SJSA1 (cell line): ENCODE data around the gene CCDC32. TPM values are rescaled to one million over a fixed set of nuclear protein-coding genes. Genes with fewer than 3 reads are reported as not detected.

ENCODE experiments used
- DNase-seq, 2 experiments: peaks; one replicate each; pipeline ENCODE4 v3.0.0-alpha.2; 2015 to 2020; ENCODE audit warnings: low spot score in 2 of 2, low read depth in 1 of 2
- H3K27ac ChIP-seq: fragments of 250-450 bp; sonication (Bioruptor Pico); 2 replicates; pipeline ENCODE4 v1.5.1; 2020; ENCODE audit warnings: mild to moderate bottlenecking, moderate library complexity
- H3K27me3 ChIP-seq: fragments of 250-450 bp; sonication (Bioruptor Pico); replicated peaks from 2 replicates; pipeline ENCODE4 v1.5.1; 2020; ENCODE audit warnings: mild to moderate bottlenecking, moderate library complexity
- H3K36me3 ChIP-seq: fragments of 250-450 bp; sonication (Bioruptor Pico); 2 replicates; pipeline ENCODE4 v1.5.1; 2020; ENCODE audit warnings: mild to moderate bottlenecking
- H3K4me1 ChIP-seq: fragments of 250-450 bp; sonication (Bioruptor Pico); replicated peaks from 2 replicates; pipeline ENCODE4 v1.6.1; 2021; ENCODE audit warnings: mild to moderate bottlenecking
- H3K4me3 ChIP-seq: fragments of 250-450 bp; sonication (Bioruptor Pico); 2 replicates; pipeline ENCODE4 v1.5.1; 2020; ENCODE audit warnings: mild to moderate bottlenecking
- H3K9me3 ChIP-seq: fragments of 250-450 bp; sonication (Bioruptor Pico); replicated peaks from 2 replicates; pipeline ENCODE4 v1.5.1; 2020; ENCODE audit warnings: mild to moderate bottlenecking
- total RNA-seq: library from RNA; depleted of rRNA; stranded (reverse); fragments of >200 nt; shearing (Covaris generic); gene quantifications from 2 replicates; pipeline ENCODE4 v1.2.3, GENCODE V29; 2014; rRNA removed

CCDC32 gene
- total RNA-seq, 1 experiment from 2014 or later: 24.4 TPM

GRCh38 chr15:40523611-40524010 lies 41.2 kb downstream of the CCDC32 start:
- Histone ChIP-seq H3K9me3 (no peaks in the 10 kb centered on the region), H3K27ac (no peak overlapping the region), H3K36me3 (no peaks in the 10 kb centered on the region), H3K4me1 (no peaks in the 10 kb centered on the region), H3K27me3 (no peaks in the 10 kb centered on the region), H3K4me3 (no peak overlapping the region)
- DNase-seq: no peak

- DNase-seq: no peak
- Histone ChIP-seq H3K36me3 (no peaks in the 10 kb centered on the region), H3K9me3 (no peaks in the 10 kb centered on the region; the same call in 1 of the 2 replicates), H3K4me3 (no peak overlapping the region), H3K27ac (no peak overlapping the region), H3K27me3 (0 out of 2 replicates have a peak, but pooled peaks cover 2% of the 10 kb centered on the region), H3K4me1 (peaks cover 7% of the 10 kb centered on the region)
Observed at GRCh38 chr15:40516322-40516721, 48.5 kb downstream of the CCDC32 start.

DNA sequence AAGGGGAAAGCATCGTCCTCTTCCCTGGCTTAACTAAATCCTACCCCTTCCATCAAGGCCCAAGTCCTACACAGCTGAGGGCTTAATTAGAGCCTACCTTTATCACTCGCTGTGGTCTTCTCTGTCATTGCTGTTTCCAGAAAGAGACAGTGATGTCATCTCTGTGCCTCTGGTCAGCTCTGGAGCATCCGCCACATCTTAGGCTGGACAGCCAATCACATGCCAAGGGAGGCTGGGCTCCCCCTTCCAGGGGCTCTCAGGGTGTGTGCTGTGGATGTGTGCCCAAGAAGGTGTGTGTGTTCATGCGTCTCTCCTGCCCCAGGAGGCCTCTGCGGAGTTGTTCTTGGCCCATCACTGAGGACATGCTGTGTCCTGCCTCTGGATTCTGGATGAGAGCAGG lies 51.2 kb downstream of the CCDC32 start:
- Histone ChIP-seq H3K9me3 (no peaks in the 10 kb centered on the region; the same call in 1 of the 2 replicates), H3K4me1 (peaks cover 9% of the 10 kb centered on the region), H3K4me3 (no peak overlapping the region), H3K36me3 (no peaks in the 10 kb centered on the region), H3K27ac (no peak overlapping the region), H3K27me3 (peaks cover 6% of the 10 kb centered on the region; the same call in 1 of the 2 replicates)
- no peak for DNase-seq

DNA sequence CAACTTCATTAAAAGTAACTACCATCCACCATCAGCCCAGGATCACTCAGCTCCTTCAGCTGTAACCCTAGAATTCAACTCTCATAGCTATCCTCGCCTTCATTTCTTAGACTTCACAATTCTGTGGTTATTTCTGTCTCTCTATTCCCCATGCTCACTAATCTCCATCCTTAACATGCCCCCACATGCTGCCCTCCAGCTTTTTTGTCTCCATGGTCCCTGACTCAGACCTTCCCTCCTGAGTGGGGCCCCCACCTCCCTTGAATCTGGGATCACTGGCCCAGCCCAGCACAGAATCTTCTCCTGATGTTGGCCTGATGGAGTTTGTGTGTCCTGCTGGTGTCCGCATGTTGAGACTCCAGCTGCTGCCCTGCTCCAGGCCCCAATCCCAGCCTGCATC lies 52.4 kb downstream of the CCDC32 start:
- peaks cover 9% of the 10 kb centered on the region for H3K4me1 ChIP-seq
- peaks cover 6% of the 10 kb centered on the region; the same call in 1 of the 2 replicates for H3K27me3 ChIP-seq
- no peak overlapping the region for H3K27ac ChIP-seq
- DNase-seq: no peak
- H3K4me3 ChIP-seq: no peak overlapping the region
- no peaks in the 10 kb centered on the region for H3K36me3 ChIP-seq
- H3K9me3 ChIP-seq: no peaks in the 10 kb centered on the region; the same call in 1 of the 2 replicates

DNA sequence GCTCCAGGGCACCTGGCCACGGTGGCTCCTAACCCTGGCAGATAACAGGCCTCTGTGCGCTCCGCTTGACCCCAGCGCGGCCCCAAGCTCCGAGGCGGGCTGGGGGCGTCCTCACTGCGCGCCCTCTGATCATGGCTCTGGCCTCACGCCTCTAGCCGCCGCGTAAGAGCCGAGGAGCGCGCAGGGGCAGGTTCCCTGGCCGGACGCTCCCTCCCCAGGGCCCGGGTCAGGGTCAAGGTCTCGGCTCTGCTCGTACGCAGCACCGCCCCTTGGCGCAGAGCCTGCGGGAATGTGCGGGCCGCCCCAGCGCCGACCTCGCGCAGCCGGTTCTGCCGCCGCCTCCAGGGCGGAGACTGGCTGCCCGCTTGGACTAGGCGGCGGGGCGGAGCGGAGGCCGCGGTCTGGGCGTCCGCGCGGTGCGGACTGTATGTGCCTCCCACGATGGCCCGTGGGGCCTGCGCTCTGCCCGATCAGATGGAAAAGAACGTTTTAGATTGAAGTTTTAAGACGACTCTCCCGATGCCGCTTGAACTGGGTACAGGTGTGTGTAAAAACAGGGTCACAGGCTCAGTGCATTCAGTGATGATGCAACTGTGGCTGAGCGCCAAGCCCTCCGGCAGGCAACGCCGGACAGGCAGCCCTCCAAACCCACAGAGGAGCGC lies 53.2 kb downstream of the CCDC32 start:
- H3K4me1 ChIP-seq: peaks cover 16% of the 10 kb centered on the region
- peak overlapping the region; percentile 29 for H3K4me3 ChIP-seq
- peaks cover 6% of the 10 kb centered on the region; the same call in 1 of the 2 replicates for H3K27me3 ChIP-seq
- H3K27ac ChIP-seq: no peak overlapping the region
- H3K36me3 ChIP-seq: no peaks in the 10 kb centered on the region
- H3K9me3 ChIP-seq: no peaks in the 10 kb centered on the region; the same call in 1 of the 2 replicates
- no peak for DNase-seq

GRCh38 chr15:40511093-40511471 lies 53.8 kb downstream of the CCDC32 start:
- Histone ChIP-seq H3K9me3 (no peaks in the 10 kb centered on the region; the same call in 1 of the 2 replicates), H3K36me3 (no peaks in the 10 kb centered on the region), H3K4me3 (peak overlapping the region; percentile 29), H3K4me1 (peaks cover 16% of the 10 kb centered on the region), H3K27ac (no peak overlapping the region), H3K27me3 (peaks cover 6% of the 10 kb centered on the region; the same call in 1 of the 2 replicates)
- DNase-seq: no peak

GRCh38 chr15:40510201-40510600 lies 54.6 kb downstream of the CCDC32 start:
- no peak overlapping the region for H3K4me3 ChIP-seq
- no peak overlapping the region for H3K27ac ChIP-seq
- DNase-seq: no peak
- H3K4me1 ChIP-seq: peaks cover 16% of the 10 kb centered on the region
- no peaks in the 10 kb centered on the region for H3K36me3 ChIP-seq
- H3K27me3 ChIP-seq: peaks cover 6% of the 10 kb centered on the region; the same call in 1 of the 2 replicates
- H3K9me3 ChIP-seq: no peaks in the 10 kb centered on the region; the same call in 1 of the 2 replicates

DNA sequence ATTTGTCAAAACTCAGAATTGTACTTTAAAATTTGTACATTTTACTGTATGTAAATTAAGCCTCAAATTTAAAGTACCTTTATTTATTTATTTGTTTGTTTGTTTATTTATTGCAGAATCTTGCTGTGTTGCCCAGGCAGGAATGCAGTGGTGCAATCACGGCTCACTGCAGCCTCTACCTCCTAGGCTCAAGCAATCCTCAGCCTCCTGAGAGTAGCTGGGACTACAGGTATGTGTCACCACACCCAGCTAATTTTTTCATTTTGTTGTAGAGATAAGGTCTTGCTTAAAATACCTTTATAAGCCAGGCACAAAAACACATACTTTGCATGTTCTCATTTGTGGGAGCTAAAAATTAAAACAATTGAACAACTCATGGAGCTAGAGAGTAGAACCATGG lies 56.6 kb downstream of the CCDC32 start:
- Histone ChIP-seq H3K9me3 (no peaks in the 10 kb centered on the region; the same call in 1 of the 2 replicates), H3K36me3 (no peaks in the 10 kb centered on the region), H3K27ac (no peak overlapping the region), H3K4me1 (peaks cover 16% of the 10 kb centered on the region), H3K4me3 (no peak overlapping the region), H3K27me3 (peaks cover 6% of the 10 kb centered on the region; the same call in 1 of the 2 replicates)
- DNase-seq: no peak

DNA sequence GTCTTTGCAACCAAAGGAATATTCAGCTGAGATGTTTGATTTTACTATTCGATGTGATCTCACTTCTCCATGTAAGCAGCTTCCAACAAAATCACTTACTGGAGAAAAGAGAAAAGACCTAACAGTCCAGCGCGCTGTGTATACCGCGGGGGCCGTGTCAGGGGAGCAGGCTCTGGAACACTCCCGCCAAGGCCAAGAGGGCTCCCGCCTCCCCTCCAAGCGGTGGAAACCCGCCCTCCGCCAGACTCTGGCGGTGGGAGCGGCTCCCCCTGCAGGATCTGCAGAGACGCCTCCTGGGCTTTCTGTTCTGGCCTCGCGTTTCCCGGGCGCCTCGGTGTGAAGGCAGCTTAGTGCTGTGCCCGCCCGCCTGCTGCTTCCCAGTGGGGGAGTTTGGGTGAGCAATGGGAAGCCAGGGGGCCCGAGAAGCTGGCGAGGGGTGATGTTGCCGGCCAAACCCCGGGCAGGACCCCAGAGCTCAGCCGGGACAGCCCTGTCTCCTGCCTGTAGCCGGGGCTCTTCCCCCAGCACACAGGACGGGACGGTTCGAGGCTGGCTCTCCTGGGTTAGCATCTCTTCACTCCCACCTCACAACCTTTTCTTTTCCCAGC lies 57.8 kb downstream of the CCDC32 start:
- Histone ChIP-seq H3K27ac (no peak overlapping the region), H3K4me3 (peak overlapping the region; percentile 14)

More for the DNA sequence above, 57.8 kb downstream of the CCDC32 start:
- Histone ChIP-seq H3K4me1 (peaks cover 16% of the 10 kb centered on the region), H3K9me3 (no peaks in the 10 kb centered on the region; the same call in 1 of the 2 replicates), H3K27me3 (peaks cover 6% of the 10 kb centered on the region; the same call in 1 of the 2 replicates), H3K36me3 (no peaks in the 10 kb centered on the region)
- peak; percentile 74 to 86 for DNase-seq

Other genes with a start within 250 kb of the CCDC32 start
- 89.8 and 101 TPM in 2 replicates for gene INAFM2, start 241.3 kb downstream of the CCDC32 start, total RNA-seq
- 29.5 and 39.0 TPM in 2 replicates for gene CCDC9B, start 224.1 kb downstream of the CCDC32 start, total RNA-seq
- gene PHGR1, start 214.0 kb downstream of the CCDC32 start, total RNA-seq: not detected in 2 replicates
- gene DISP2, start 206.8 kb downstream of the CCDC32 start, total RNA-seq: 0.21 and 0.28 TPM in 2 replicates
- gene KNSTRN, start 182.3 kb downstream of the CCDC32 start, total RNA-seq: 63.7 and 96.6 TPM in 2 replicates
- 22.3 and 25.3 TPM in 2 replicates for gene IVD, start 159.2 kb downstream of the CCDC32 start, total RNA-seq
- 8.4 and 11.4 TPM in 2 replicates for gene BAHD1, start 124.1 kb downstream of the CCDC32 start, total RNA-seq
- 28.7 and 30.2 TPM in 2 replicates for gene CHST14, start 94.1 kb downstream of the CCDC32 start, total RNA-seq
- gene RPUSD2, start 4.3 kb upstream of the CCDC32 start, total RNA-seq: 16.4 and 25.9 TPM in 2 replicates
- gene KNL1, start 29.2 kb upstream of the CCDC32 start, total RNA-seq: 83.2 and 88.4 TPM in 2 replicates
- gene RAD51, start 130.1 kb upstream of the CCDC32 start, total RNA-seq: 32.3 and 33.3 TPM in 2 replicates
- gene RMDN3, start 190.2 kb upstream of the CCDC32 start, total RNA-seq: 23.8 and 37.7 TPM in 2 replicates
- gene GCHFR, start 199.0 kb upstream of the CCDC32 start, total RNA-seq: 0.22 and 1.4 TPM in 2 replicates
- gene C15orf62, start 204.9 kb upstream of the CCDC32 start, total RNA-seq: 0.03 TPM in 1 of 2 replicates, not detected in the other
- 33.8 and 39.2 TPM in 2 replicates for gene ZFYVE19, start 242.0 kb upstream of the CCDC32 start, total RNA-seq
- gene DNAJC17, start 242.4 kb upstream of the CCDC32 start, total RNA-seq: 51.5 and 51.7 TPM in 2 replicates